Endothelial cell of umbilical vein (primary cell): Measurements from ENCODE around the gene KAZN. TPM values are rescaled to one million over a fixed set of nuclear protein-coding genes. Genes with fewer than 3 reads are reported as not detected.

Experiments
- BruUV-seq: library from RNA; stranded (reverse); fragments of 400-500 nt; replicated peaks from 2 replicates; lab custom pipeline; 2021; lab: Mats Ljungman, UMichigan
- CTCF ChIA-PET: fragments of 300-600, 350-600 bp; sonication (Branson Sonifier 250); formaldehyde crosslinking; loops from one replicate; lab custom pipeline; 2021; ENCODE audit warnings: antibody characterized with exemption, inconsistent platforms; lab: Charles Lee
- POLR2A ChIA-PET: fragments of 300-600, 350-600 bp; sonication (Branson Sonifier 250); formaldehyde crosslinking; loops from one replicate; lab custom pipeline; 2021; ENCODE audit warnings: antibody characterized with exemption, inconsistent platforms; lab: Charles Lee
- DNase-seq: peaks from one replicate; pipeline ENCODE4 v3.0.0-alpha.2; 2011; ENCODE audit warnings: low read depth, low spot score
- FAIRE-seq: peaks from 2 replicates; lab custom pipeline; 2011; peaks lifted over from hg19 to GRCh38; lab: Jason Lieb, UNC
- H2AFZ ChIP-seq: 2 replicates; pipeline ENCODE4 v1.6.0; 2012; ENCODE audit warnings: low read depth, low read length, control low read depth, inconsistent platforms
- H3K27ac ChIP-seq: 2 replicates; pipeline ENCODE4 v1.5.1; 2011; ENCODE audit warnings: low read depth, mild to moderate bottlenecking, control low read depth, low read length, moderate library complexity; ENCODE audit not compliant: insufficient read depth
- H3K27me3 ChIP-seq, 2 experiments: 2 replicates each; pipeline versions ENCODE4 v1.6.0 to v1.6.1; 2011; ENCODE audit warnings: low read length in 2 of 2, mixed read lengths in 1 of 2; ENCODE audit not compliant: control insufficient read depth in 2 of 2, insufficient read depth in 2 of 2
- H3K36me3 ChIP-seq, 2 experiments: 2 replicates in 1 of 2; 3 replicates in 1 of 2; pipeline ENCODE4 v1.5.1; 2011; ENCODE audit warnings: low read length in 2 of 2, mild to moderate bottlenecking in 1 of 2, moderate library complexity in 1 of 2; ENCODE audit not compliant: control insufficient read depth in 2 of 2, insufficient read depth in 2 of 2; ENCODE audit errors: extremely low read depth in 1 of 2
- H3K4me1 ChIP-seq: 3 replicates; pipeline ENCODE4 v1.5.1; 2011; ENCODE audit warnings: mild to moderate bottlenecking, low read length; ENCODE audit not compliant: control insufficient read depth, insufficient read depth; ENCODE audit errors: extremely low read depth
- H3K4me2 ChIP-seq: 2 replicates; pipeline ENCODE4 v1.6.1; 2011; ENCODE audit warnings: low read length, control low read depth, mixed read lengths; ENCODE audit not compliant: insufficient read depth
- H3K4me3 ChIP-seq, 3 experiments: fragments of 200-600 bp in 1 of 3; sonication (generic), shearing (Covaris generic) in 1 of 3; replicated peaks in 1 of 3; 2 replicates each; pipeline ENCODE4 v1.5.1; 2011 to 2016; ENCODE audit warnings: control low read depth in 3 of 3, low read length in 3 of 3, mild to moderate bottlenecking in 2 of 3, inconsistent platforms in 1 of 3, low read depth in 1 of 3, moderate library complexity in 1 of 3; ENCODE audit not compliant: insufficient read depth in 1 of 3
- H3K79me2 ChIP-seq: 2 replicates; pipeline ENCODE4 v1.6.0; 2012; ENCODE audit warnings: low read length, inconsistent platforms; ENCODE audit not compliant: control insufficient read depth, insufficient read depth
- H3K9ac ChIP-seq: replicated peaks from 2 replicates; pipeline ENCODE3; 2011; ENCODE audit warnings: low read length, control low read depth; ENCODE audit not compliant: insufficient read depth; ENCODE audit errors: extremely low read depth
- H3K9me1 ChIP-seq: replicated peaks from 3 replicates; pipeline ENCODE4 v1.6.0; 2011; ENCODE audit warnings: mild to moderate bottlenecking, low read length; ENCODE audit not compliant: control insufficient read depth, insufficient read depth; ENCODE audit errors: extremely low read depth
- H3K9me3 ChIP-seq: replicated peaks from 2 replicates; pipeline ENCODE4 v1.5.1; 2012; ENCODE audit warnings: low read length, inconsistent platforms; ENCODE audit not compliant: control insufficient read depth, insufficient read depth
- H4K20me1 ChIP-seq: replicated peaks from 2 replicates; pipeline ENCODE3; 2011; ENCODE audit warnings: mild to moderate bottlenecking, low read length; ENCODE audit not compliant: control insufficient read depth, insufficient read depth; ENCODE audit errors: extremely low read depth
- CTCF ChIP-seq, 2 donors: IDR thresholded peaks; 1 replicate in 1 of 2; 2 replicates in 1 of 2; pipeline ENCODE4 v1.5.1; 2011; ENCODE audit warnings: low read length in 2 of 2, mild to moderate bottlenecking in 2 of 2, moderate library complexity in 2 of 2, control low read depth in 1 of 2, inconsistent platforms in 1 of 2, low read depth in 1 of 2; ENCODE audit not compliant: insufficient read depth in 1 of 2; ENCODE audit errors: extremely low read depth in 1 of 2
- EZH2 ChIP-seq: IDR thresholded peaks from 2 replicates; pipeline ENCODE4 v1.6.1; 2012; ENCODE audit warnings: borderline replicate concordance, low read depth, mild to moderate bottlenecking, moderate library complexity, low read length, inconsistent platforms; ENCODE audit not compliant: severe bottlenecking
- FOS ChIP-seq: IDR thresholded peaks from 2 replicates; pipeline ENCODE4 v1.6.1; 2011; ENCODE audit warnings: mild to moderate bottlenecking, low read length, moderate library complexity, borderline replicate concordance; ENCODE audit not compliant: insufficient read depth
- GATA2 ChIP-seq: IDR thresholded peaks from 2 replicates; pipeline ENCODE4 v1.7.0; 2011; ENCODE audit warnings: low read depth, mild to moderate bottlenecking, moderate library complexity, mixed read lengths, low read length; ENCODE audit not compliant: insufficient read length, insufficient read depth
- JUN ChIP-seq: IDR thresholded peaks from 2 replicates; pipeline ENCODE4 v1.6.1; 2011; ENCODE audit warnings: borderline replicate concordance, low read depth; ENCODE audit not compliant: insufficient read length, insufficient read depth
- MAX ChIP-seq: IDR thresholded peaks from 2 replicates; pipeline ENCODE4 v1.6.1; 2011; ENCODE audit not compliant: insufficient read depth, insufficient read length
- MYC ChIP-seq: IDR thresholded peaks from one replicate; pipeline ENCODE4 v1.6.1; 2011; ENCODE audit warnings: mild to moderate bottlenecking, low read depth, low read length
- POLR2A ChIP-seq: IDR thresholded peaks from 2 replicates; pipeline ENCODE4 v1.6.1; 2012; ENCODE audit warnings: low read depth, mild to moderate bottlenecking, control low read depth, low read length
- POLR2AphosphoS5 ChIP-seq: IDR thresholded peaks from 2 replicates; pipeline ENCODE4 v1.6.1; 2012; ENCODE audit warnings: low read depth, mild to moderate bottlenecking, control low read depth, low read length, moderate library complexity; ENCODE audit not compliant: insufficient read depth
- dilution Hi-C: fragments of 300-500 bp; cut with MboI; formaldehyde crosslinking; loops from one replicate; pipeline ENCODE4 v1.15.0; 2019; ENCODE audit warnings: low sequenced_read_pairs; ENCODE audit not compliant: extremely low pct_ligation_motif_present
- intact Hi-C: fragments of 100-400 bp; cut with micrococcal nuclease; formaldehyde crosslinking; loops from one replicate; pipeline ENCODE4 v1.10.0; 2022
- polyA plus RNA-seq, 4 experiments: library from polyadenylated mRNA; depleted of rRNA in 3 of 4; stranded (reverse) in 3 of 4; unstranded in 1 of 4; fragments of >200 nt; gene quantifications; 2 replicates each; pipeline versions ENCODE4 v1.2.1 to v1.2.3, GENCODE V29; 2011 to 2012; ENCODE audit warnings: missing spikeins in 1 of 4
- total RNA-seq: library from RNA; stranded (reverse); gene quantifications from 2 replicates; pipeline ENCODE4 v1.2.3, GENCODE V29; 2021

The KAZN gene
- total and polyA plus RNA-seq, 2 donors (not counting 3 experiments of a cell fraction or from before 2014, with no cell fraction given): 1.6 to 5.8 TPM

GRCh38 chr1:15148004-15148403, 549.5 kb downstream of the KAZN start:
- intact Hi-C loops: no loop called here
- Histone ChIP-seq H2AFZ (no peak overlapping the region), H4K20me1 (no peaks in the 10 kb centered on the region), H3K4me2 (no peak overlapping the region), H3K9me1 (no peaks in the 10 kb centered on the region), H3K9me3 (no peaks in the 10 kb centered on the region), H3K36me3 (no peaks in the 10 kb centered on the region), H3K79me2 (no peaks in the 10 kb centered on the region), H3K4me1 (peaks cover 4% of the 10 kb centered on the region), H3K27me3 (peaks cover 9 to 14% of the 10 kb centered on the region in 2 experiments), H3K27ac (no peak overlapping the region), H3K4me3 (no peak overlapping the region), H3K9ac (no peak overlapping the region)
- BruUV-seq: no TSS peak
- DNase-seq (no peak), FAIRE-seq (no peak)
- POLR2A ChIA-PET: no interaction called here
- CTCF ChIA-PET: interaction anchor here (1.1 to 7.2 kb wide), 2 partner anchors 20 to 124 kb away, joined by 4 to 77 read pairs; no protein-coding TSS in a partner anchor
- dilution Hi-C loops: no loop called here
- TF ChIP-seq CTCF (IDR thresholded peaks at IDR 0.05; ENCODE audit: extremely low read depth in 1 of 2, insufficient read depth in 1 of 2, low read depth in 1 of 2, low read length in 2 of 2): no peak
- TF ChIP-seq MYC: no peak
- no peak for TF ChIP-seq MAX
- no peak for TF ChIP-seq JUN
- no peak for TF ChIP-seq EZH2
- TF ChIP-seq POLR2AphosphoS5: no peak
- no peak for TF ChIP-seq FOS
- TF ChIP-seq POLR2A: no peak
- TF ChIP-seq GATA2: no peak
